Testis (tissue), 2 donors: ENCODE measurements around the gene GNMT.

Experiments used
- POLR2A ChIP-seq: fragments of 450-650 bp; IDR thresholded peaks from one replicate; pipeline ENCODE4 v1.6.1; 2017; ENCODE audit warnings: antibody characterized with exemption, mild to moderate bottlenecking, moderate library complexity
- TF ChIP-seq, protein P1 (sequence below), 3 experiments: fragments of 450-650 bp in 2 of 3; fragments of 200-600 bp in 1 of 3; sonication (generic) in 1 of 3; IDR thresholded peaks; one replicate each; pipeline ENCODE4 v1.5.1; 2016 to 2019; ENCODE audit warnings: antibody characterized with exemption in 3 of 3, mild to moderate bottlenecking in 2 of 3, moderate library complexity in 1 of 3

DNA sequence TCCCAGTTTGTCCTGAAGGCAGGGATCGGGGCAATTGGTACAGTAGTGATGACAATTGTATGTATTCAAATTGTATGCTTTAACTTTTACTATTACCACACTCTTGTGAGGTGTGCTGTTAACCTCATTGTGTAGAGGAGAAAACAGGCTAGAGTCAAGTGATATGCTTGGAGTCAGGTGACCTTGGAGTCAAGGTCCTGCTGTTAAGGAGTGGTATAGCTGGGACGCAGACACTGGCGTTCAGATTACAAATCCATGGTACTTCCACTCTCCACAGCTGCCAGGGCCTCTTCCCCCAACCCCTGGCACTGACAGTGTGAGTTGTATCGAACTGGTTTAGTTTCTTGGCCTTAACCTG, 20.8 kb upstream of the GNMT start:
- TF ChIP-seq, protein P1, sequence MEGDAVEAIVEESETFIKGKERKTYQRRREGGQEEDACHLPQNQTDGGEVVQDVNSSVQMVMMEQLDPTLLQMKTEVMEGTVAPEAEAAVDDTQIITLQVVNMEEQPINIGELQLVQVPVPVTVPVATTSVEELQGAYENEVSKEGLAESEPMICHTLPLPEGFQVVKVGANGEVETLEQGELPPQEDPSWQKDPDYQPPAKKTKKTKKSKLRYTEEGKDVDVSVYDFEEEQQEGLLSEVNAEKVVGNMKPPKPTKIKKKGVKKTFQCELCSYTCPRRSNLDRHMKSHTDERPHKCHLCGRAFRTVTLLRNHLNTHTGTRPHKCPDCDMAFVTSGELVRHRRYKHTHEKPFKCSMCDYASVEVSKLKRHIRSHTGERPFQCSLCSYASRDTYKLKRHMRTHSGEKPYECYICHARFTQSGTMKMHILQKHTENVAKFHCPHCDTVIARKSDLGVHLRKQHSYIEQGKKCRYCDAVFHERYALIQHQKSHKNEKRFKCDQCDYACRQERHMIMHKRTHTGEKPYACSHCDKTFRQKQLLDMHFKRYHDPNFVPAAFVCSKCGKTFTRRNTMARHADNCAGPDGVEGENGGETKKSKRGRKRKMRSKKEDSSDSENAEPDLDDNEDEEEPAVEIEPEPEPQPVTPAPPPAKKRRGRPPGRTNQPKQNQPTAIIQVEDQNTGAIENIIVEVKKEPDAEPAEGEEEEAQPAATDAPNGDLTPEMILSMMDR (IDR thresholded peaks at IDR 0.05), result no peak
- no peak for TF ChIP-seq POLR2A
